K562 (cell line): ENCODE results near the gene CBX4. TPM values are rescaled to one million over a fixed set of nuclear protein-coding genes. Genes with fewer than 3 reads are reported as not detected.

Experiments used
- ASH1L ChIP-seq: fragments of 450-650 bp; IDR thresholded peaks from 2 replicates; pipeline ENCODE4 v1.6.1; 2018; ENCODE audit warnings: borderline replicate concordance, mild to moderate bottlenecking, low read depth; ENCODE audit not compliant: partially characterized antibody
- BRCA1 ChIP-seq, 2 experiments: fragments of 450-650 bp in 1 of 2; sonication (generic) in 1 of 2; formaldehyde crosslinking in 1 of 2; IDR thresholded peaks; 2 replicates each; pipeline versions ENCODE4 v1.5.0 to v1.6.1; 2017 to 2020; ENCODE audit warnings: mild to moderate bottlenecking in 1 of 2, missing genetic modification reagents in 1 of 2
- CHD4 ChIP-seq: fragments of 200-600 bp; sonication (generic); IDR thresholded peaks from 3 replicates; pipeline ENCODE4 v1.6.1; 2012; ENCODE audit warnings: low read depth, mild to moderate bottlenecking, mixed read lengths, low read length, inconsistent platforms; ENCODE audit not compliant: insufficient read depth, insufficient replicate concordance, poor library complexity, severe bottlenecking
- CREB1 ChIP-seq, 2 experiments: sonication (generic) in 1 of 2; formaldehyde crosslinking in 1 of 2; IDR thresholded peaks; 2 replicates each; pipeline versions ENCODE4 v1.6.1 to v1.8.0; 2012 to 2022; ENCODE audit warnings: inconsistent platforms in 1 of 2, mild to moderate bottlenecking in 1 of 2, missing genetic modification reagents in 1 of 2, moderate library complexity in 1 of 2
- EGR1 ChIP-seq: fragments of 450-650 bp; conservative IDR thresholded peaks from 2 replicates; pipeline ENCODE4 v1.6.1; 2017; ENCODE audit warnings: mild to moderate bottlenecking
- HDAC3 ChIP-seq: fragments of 450-650 bp; IDR thresholded peaks from 2 replicates; pipeline ENCODE4 v1.6.1; 2018; ENCODE audit warnings: borderline replicate concordance, mild to moderate bottlenecking, moderate library complexity; ENCODE audit not compliant: partially characterized antibody
- IRF2 ChIP-seq: sonication (generic); formaldehyde crosslinking; IDR thresholded peaks from 2 replicates; pipeline ENCODE4 v1.8.1; 2022; ENCODE audit warnings: mild to moderate bottlenecking, missing genetic modification reagents
- KLF6 ChIP-seq: fragments of 250-450 bp; sonication (Bioruptor Pico); IDR thresholded peaks from 2 replicates; pipeline ENCODE4 v1.4.0; 2020; ENCODE audit warnings: mild to moderate bottlenecking, moderate library complexity, borderline replicate concordance
- MAFF ChIP-seq: IDR thresholded peaks from 2 replicates; pipeline ENCODE4 v1.6.1; 2012; ENCODE audit warnings: low read length, improper control_type of control experiment
- MYBL2 ChIP-seq, 2 experiments: fragments of 450-650 bp in 1 of 2; sonication (generic) in 1 of 2; formaldehyde crosslinking in 1 of 2; IDR thresholded peaks; 2 replicates each; pipeline versions ENCODE4 v1.6.1 to v1.8.1; 2017 to 2022; ENCODE audit warnings: borderline replicate concordance in 1 of 2, inconsistent platforms in 1 of 2, low read depth in 1 of 2, mild to moderate bottlenecking in 1 of 2, missing genetic modification reagents in 1 of 2, moderate library complexity in 1 of 2
- NFE2L1 ChIP-seq: fragments of 450-650 bp; IDR thresholded peaks from 2 replicates; pipeline ENCODE4 v1.6.1; 2016; ENCODE audit warnings: missing genetic modification characterization, low read depth, mild to moderate bottlenecking, missing compliant biosample characterization, moderate library complexity, borderline replicate concordance
- POLR2B ChIP-seq: fragments of 450-650 bp; IDR thresholded peaks from 2 replicates; pipeline ENCODE4 v1.6.1; 2018; ENCODE audit warnings: low read depth; ENCODE audit not compliant: partially characterized antibody
- RBBP5 ChIP-seq: fragments of 200-600 bp; sonication (generic); IDR thresholded peaks from 2 replicates; pipeline ENCODE4 v1.6.1; 2012; ENCODE audit warnings: borderline replicate concordance, mild to moderate bottlenecking, low read length, control low read depth, inconsistent platforms; ENCODE audit not compliant: insufficient read depth, poor library complexity, severe bottlenecking
- SMARCA4 ChIP-seq: fragments of 450-650 bp; IDR thresholded peaks from 2 replicates; pipeline ENCODE4 v1.6.1; 2016
- SMC3 ChIP-seq: conservative IDR thresholded peaks from 2 replicates; pipeline ENCODE4 v1.6.1; 2011; ENCODE audit warnings: low read depth, low read length, improper control_type of control experiment; ENCODE audit not compliant: insufficient read depth
- TAF15 ChIP-seq: fragments of 200-400 bp; formaldehyde crosslinking; IDR thresholded peaks from 2 replicates; pipeline ENCODE4 v1.6.1; 2017; ENCODE audit warnings: mild to moderate bottlenecking, low read depth, low read length, moderate library complexity
- TCF7L2 ChIP-seq: fragments of 150-350 bp; IDR thresholded peaks from 2 replicates; pipeline ENCODE4 v1.6.1; 2016; ENCODE audit warnings: low read depth, mild to moderate bottlenecking, low read length, moderate library complexity
- XRCC3 ChIP-seq: fragments of 450-650 bp; IDR thresholded peaks from 2 replicates; pipeline ENCODE4 v1.6.1; 2017; ENCODE audit warnings: mild to moderate bottlenecking, moderate library complexity
- ZKSCAN8 ChIP-seq: fragments of 200-800 bp; sonication (Bioruptor generic); IDR thresholded peaks from 2 replicates; pipeline ENCODE4 v1.6.1; 2016; ENCODE audit warnings: missing genetic modification characterization, missing compliant biosample characterization
- ZNF165 ChIP-seq: fragments of 250-450 bp; sonication (Bioruptor Pico); IDR thresholded peaks from 2 replicates; pipeline ENCODE4 v1.4.0; 2020; ENCODE audit warnings: borderline replicate concordance
- ZNF778 ChIP-seq: fragments of 450-650 bp; formaldehyde crosslinking; IDR thresholded peaks from 2 replicates; pipeline ENCODE4 v1.4.0; 2020; ENCODE audit warnings: mild to moderate bottlenecking, moderate library complexity
- polyA plus RNA-seq, 8 experiments: library from polyadenylated mRNA; depleted of rRNA in 4 of 8; stranded (reverse) in 5 of 8; unstranded in 3 of 8; fragments of >200 nt; fragmentation: Nextera tagmentation in 2 of 8; fragmentation: Illumina TruSeq in 1 of 8; extraction: Ambion mirVana in 2 of 8; extraction: Trizol in 1 of 8; gene quantifications; 2 replicates each; pipeline versions ENCODE4 v1.2.1 to v1.2.3, GENCODE V29; 2011 to 2014; ENCODE audit warnings: inconsistent platforms in 1 of 8, missing spikeins in 1 of 8
- total RNA-seq, 7 experiments: library from RNA; depleted of rRNA in 6 of 7; stranded (reverse); fragments of >200 nt in 6 of 7; fragmentation: Illumina TruSeq in 2 of 7; extraction: Trizol in 2 of 7; gene quantifications; 2 replicates each; pipeline versions ENCODE4 v1.2.1 to v1.2.3, GENCODE V29; 2011 to 2021; ENCODE audit warnings: low replicate concordance in 1 of 7
- TF ChIP-seq, protein P1 (sequence below): fragments of 450-650 bp; IDR thresholded peaks from 2 replicates; pipeline ENCODE4 v1.6.1; 2016; ENCODE audit warnings: mild to moderate bottlenecking
- TF ChIP-seq, protein P2 (sequence below), 3 experiments: fragments of 200-800 bp in 1 of 3; sonication (Bioruptor generic) in 1 of 3; sonication (generic) in 1 of 3; formaldehyde crosslinking in 1 of 3; IDR thresholded peaks; 2 replicates each; pipeline versions ENCODE4 v1.6.1 to v1.8.0; 2016 to 2022; ENCODE audit warnings: mild to moderate bottlenecking in 2 of 3, missing compliant biosample characterization in 2 of 3, missing genetic modification characterization in 2 of 3, missing genetic modification reagents in 1 of 3

The CBX4 gene
- total and polyA plus RNA-seq, 9 of the 15 experiments (the other 6 are each of a cell fraction or from before 2014, with no cell fraction given): 0.98 to 50.5 (median 10.0) TPM

DNA sequence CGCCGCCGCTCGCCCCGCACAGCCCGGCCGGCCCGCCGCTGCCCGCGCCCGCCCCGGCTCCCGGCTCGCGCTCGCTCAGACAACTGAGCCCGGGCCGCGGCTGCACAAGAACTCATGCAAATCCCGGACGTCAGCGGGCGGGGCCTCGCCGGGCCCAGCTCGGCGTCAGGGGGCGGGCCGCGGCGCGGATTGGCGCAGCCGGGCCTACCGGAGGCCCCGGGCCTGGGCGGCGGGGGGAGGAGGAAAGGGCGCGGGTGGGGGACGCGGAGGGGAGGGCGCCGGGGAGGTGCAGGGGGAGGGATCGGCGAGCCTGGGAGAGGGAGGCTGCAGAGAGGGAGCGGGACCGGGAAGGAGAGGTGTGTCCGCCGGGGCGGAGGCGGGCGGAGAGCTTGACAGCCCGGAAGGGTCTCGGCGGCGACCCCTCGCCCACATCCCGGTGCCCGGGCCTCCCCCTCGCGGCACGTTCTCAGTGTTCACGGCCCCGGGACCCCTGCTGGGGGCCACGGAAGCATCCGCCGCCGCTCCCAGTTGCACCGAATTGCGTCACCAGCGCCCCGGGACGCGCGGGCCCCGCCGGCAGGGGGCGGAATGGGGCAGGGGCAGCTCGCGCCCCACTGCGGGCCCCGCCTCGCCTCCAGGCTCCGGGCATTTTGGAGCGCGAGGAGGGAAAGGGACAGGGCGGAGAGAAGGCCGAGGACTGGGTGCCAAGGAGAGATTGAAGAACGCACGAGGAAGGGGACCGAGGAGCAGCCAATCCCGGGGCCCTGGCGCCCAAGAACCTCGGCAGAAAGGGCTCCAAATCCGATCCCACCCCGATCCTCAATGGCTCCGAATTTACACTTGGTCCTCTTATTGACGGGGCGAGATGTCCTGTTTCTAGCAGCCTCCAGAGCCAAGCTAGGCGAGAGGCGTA is at the start of gene CBX4 (continued):
- TF ChIP-seq TAF15: no peak
- TF ChIP-seq SMARCA4: peak; percentile 78
- TF ChIP-seq ASH1L: no peak
- no peak for TF ChIP-seq MAFF
- TF ChIP-seq IRF2 (CRISPR knock-in tag): no peak
- TF ChIP-seq ZKSCAN8 (CRISPR knock-in tag): no peak
- no peak for TF ChIP-seq MYBL2 (IDR thresholded peaks at IDR 0.05; ENCODE audit: low read depth)
- TF ChIP-seq MYBL2 (CRISPR knock-in tag; IDR thresholded peaks at IDR 0.05; ENCODE audit: borderline replicate concordance): no peak
- TF ChIP-seq, protein P1, sequence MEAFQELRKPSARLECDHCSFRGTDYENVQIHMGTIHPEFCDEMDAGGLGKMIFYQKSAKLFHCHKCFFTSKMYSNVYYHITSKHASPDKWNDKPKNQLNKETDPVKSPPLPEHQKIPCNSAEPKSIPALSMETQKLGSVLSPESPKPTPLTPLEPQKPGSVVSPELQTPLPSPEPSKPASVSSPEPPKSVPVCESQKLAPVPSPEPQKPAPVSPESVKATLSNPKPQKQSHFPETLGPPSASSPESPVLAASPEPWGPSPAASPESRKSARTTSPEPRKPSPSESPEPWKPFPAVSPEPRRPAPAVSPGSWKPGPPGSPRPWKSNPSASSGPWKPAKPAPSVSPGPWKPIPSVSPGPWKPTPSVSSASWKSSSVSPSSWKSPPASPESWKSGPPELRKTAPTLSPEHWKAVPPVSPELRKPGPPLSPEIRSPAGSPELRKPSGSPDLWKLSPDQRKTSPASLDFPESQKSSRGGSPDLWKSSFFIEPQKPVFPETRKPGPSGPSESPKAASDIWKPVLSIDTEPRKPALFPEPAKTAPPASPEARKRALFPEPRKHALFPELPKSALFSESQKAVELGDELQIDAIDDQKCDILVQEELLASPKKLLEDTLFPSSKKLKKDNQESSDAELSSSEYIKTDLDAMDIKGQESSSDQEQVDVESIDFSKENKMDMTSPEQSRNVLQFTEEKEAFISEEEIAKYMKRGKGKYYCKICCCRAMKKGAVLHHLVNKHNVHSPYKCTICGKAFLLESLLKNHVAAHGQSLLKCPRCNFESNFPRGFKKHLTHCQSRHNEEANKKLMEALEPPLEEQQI: no peak
- peak; percentile 83 for TF ChIP-seq POLR2B
- peak; percentile 78 for TF ChIP-seq EGR1
- peak; percentile 65 for TF ChIP-seq RBBP5
- no peak for TF ChIP-seq NFE2L1 (tag)
- TF ChIP-seq HDAC3: no peak
- no peak for TF ChIP-seq BRCA1 (IDR thresholded peaks at IDR 0.05)
- no peak for TF ChIP-seq BRCA1 (CRISPR knock-in tag; IDR thresholded peaks at IDR 0.05)
- TF ChIP-seq, protein P2, sequence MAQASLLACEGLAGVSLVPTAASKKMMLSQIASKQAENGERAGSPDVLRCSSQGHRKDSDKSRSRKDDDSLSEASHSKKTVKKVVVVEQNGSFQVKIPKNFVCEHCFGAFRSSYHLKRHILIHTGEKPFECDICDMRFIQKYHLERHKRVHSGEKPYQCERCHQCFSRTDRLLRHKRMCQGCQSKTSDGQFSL (CRISPR knock-in tag; IDR thresholded peaks at IDR 0.05): peak; percentile 82
- TF ChIP-seq, protein P2 (tag; IDR thresholded peaks at IDR 0.05): 0 out of 4 replicates have a peak, but pooled peaks of 1 of the 2 experiments have one; percentile 42
- TF ChIP-seq CHD4: no peak
- TF ChIP-seq SMC3: peak; percentile 60
- no peak for TF ChIP-seq XRCC3
- no peak for TF ChIP-seq TCF7L2
- TF ChIP-seq ZNF165 (CRISPR knock-in tag): no peak
- TF ChIP-seq ZNF778: no peak
- TF ChIP-seq KLF6 (CRISPR knock-in tag): peak; percentile 82; the same call in 1 of the 2 replicates
- TF ChIP-seq CREB1 (IDR thresholded peaks at IDR 0.05): peak; percentile 73
- peak; percentile 91 for TF ChIP-seq CREB1 (CRISPR knock-in tag; IDR thresholded peaks at IDR 0.05)
